ENCODE data around the gene ANK3.

ANK3 gene

GRCh38 chr10:60312818-60313588 is 76.7 kb downstream of the ANK3 start:
- Histone ChIP-seq H3K4me2 (ENCODE audit: low read depth, low read length) (no peak overlapping the region), H3K4me3 (ENCODE audit: low read length) (no peak overlapping the region), H3K79me2 (ENCODE audit: low read length) (no peaks in the 10 kb centered on the region), H3K4me1 (ENCODE audit: low read length) (peaks cover 5% of the 10 kb centered on the region), H3K36me3 (replicated peaks; ENCODE audit: insufficient read depth, low read length) (no peaks in the 10 kb centered on the region), H3K27me3 (replicated peaks; ENCODE audit: insufficient read depth, low read length) (no peaks in the 10 kb centered on the region), H3K9me3 (replicated peaks; ENCODE audit: insufficient read depth, low read length) (no peaks in the 10 kb centered on the region), H3K9ac (ENCODE audit: low read length) (no peak overlapping the region), H3K9me2 (replicated peaks; ENCODE audit: insufficient read depth, low read length) (no peaks in the 10 kb centered on the region), H3K27ac (ENCODE audit: low read length) (no peak overlapping the region), H3F3A (ENCODE audit: insufficient read depth, low read length) (no peaks in the 10 kb centered on the region), H4K20me1 (ENCODE audit: insufficient read depth, low read length) (no peaks in the 10 kb centered on the region), H2AFZ (ENCODE audit: low read length) (no peak overlapping the region)
- no peak for DNase-seq
- TF ChIP-seq EZH2phosphoT487 (IDR thresholded peaks at IDR 0.05; ENCODE audit: low read length) = no peak
- TF ChIP-seq, protein P1, sequence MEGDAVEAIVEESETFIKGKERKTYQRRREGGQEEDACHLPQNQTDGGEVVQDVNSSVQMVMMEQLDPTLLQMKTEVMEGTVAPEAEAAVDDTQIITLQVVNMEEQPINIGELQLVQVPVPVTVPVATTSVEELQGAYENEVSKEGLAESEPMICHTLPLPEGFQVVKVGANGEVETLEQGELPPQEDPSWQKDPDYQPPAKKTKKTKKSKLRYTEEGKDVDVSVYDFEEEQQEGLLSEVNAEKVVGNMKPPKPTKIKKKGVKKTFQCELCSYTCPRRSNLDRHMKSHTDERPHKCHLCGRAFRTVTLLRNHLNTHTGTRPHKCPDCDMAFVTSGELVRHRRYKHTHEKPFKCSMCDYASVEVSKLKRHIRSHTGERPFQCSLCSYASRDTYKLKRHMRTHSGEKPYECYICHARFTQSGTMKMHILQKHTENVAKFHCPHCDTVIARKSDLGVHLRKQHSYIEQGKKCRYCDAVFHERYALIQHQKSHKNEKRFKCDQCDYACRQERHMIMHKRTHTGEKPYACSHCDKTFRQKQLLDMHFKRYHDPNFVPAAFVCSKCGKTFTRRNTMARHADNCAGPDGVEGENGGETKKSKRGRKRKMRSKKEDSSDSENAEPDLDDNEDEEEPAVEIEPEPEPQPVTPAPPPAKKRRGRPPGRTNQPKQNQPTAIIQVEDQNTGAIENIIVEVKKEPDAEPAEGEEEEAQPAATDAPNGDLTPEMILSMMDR (IDR thresholded peaks at IDR 0.05; ENCODE audit: low read length) = no peak
- no peak for TF ChIP-seq EZH2 (optimal IDR thresholded peaks at IDR 0.05; ENCODE audit: low read depth, low read length)

GRCh38 chr10:60311821-60312220 is 77.9 kb downstream of the ANK3 start:
- no peaks in the 10 kb centered on the region for H3F3A ChIP-seq (ENCODE audit: insufficient read depth, low read length)
- H3K79me2 ChIP-seq (ENCODE audit: low read length) = no peaks in the 10 kb centered on the region
- no peaks in the 10 kb centered on the region for H3K9me2 ChIP-seq (replicated peaks; ENCODE audit: insufficient read depth, low read length)
- no peak overlapping the region for H3K27ac ChIP-seq (ENCODE audit: low read length)
- H3K9ac ChIP-seq (ENCODE audit: low read length) = no peak overlapping the region
- H3K36me3 ChIP-seq (replicated peaks; ENCODE audit: insufficient read depth, low read length) = no peaks in the 10 kb centered on the region
- peaks cover 5% of the 10 kb centered on the region for H3K4me1 ChIP-seq (ENCODE audit: low read length)
- H3K4me3 ChIP-seq (ENCODE audit: low read length) = no peak overlapping the region
- DNase-seq = no peak
- H4K20me1 ChIP-seq (ENCODE audit: insufficient read depth, low read length) = no peaks in the 10 kb centered on the region
- no peak overlapping the region for H2AFZ ChIP-seq (ENCODE audit: low read length)
- TF ChIP-seq EZH2 (optimal IDR thresholded peaks at IDR 0.05; ENCODE audit: low read depth, low read length) = no peak
- H3K4me2 ChIP-seq (ENCODE audit: low read depth, low read length) = no peak overlapping the region
- no peaks in the 10 kb centered on the region for H3K27me3 ChIP-seq (replicated peaks; ENCODE audit: insufficient read depth, low read length)
- no peaks in the 10 kb centered on the region for H3K9me3 ChIP-seq (replicated peaks; ENCODE audit: insufficient read depth, low read length)

DNA sequence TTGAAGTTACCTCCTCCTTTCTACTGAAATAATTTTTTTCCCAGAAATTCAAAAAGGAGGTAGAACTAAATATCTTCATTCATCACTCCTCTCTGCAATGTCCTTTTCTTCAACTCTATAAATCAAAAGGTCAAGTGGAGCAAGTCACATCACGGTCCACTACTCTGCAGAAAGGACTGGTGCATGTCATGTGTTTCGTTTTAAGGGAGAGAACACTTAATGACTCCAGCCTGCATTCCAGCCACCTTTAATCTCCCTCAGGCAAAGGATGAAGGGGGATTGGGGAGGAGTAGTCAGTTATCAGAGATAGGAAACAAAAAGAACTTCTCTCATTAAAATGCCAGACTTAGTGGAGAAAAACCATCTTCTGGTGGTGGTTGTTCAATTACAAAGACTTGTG is 78.9 kb downstream of the ANK3 start:
- no peak overlapping the region for H2AFZ ChIP-seq (ENCODE audit: low read length)
- no peaks in the 10 kb centered on the region for H4K20me1 ChIP-seq (ENCODE audit: insufficient read depth, low read length)
- H3K4me2 ChIP-seq (ENCODE audit: low read depth, low read length) = no peak overlapping the region
- H3K9ac ChIP-seq (ENCODE audit: low read length) = no peak overlapping the region
- no peaks in the 10 kb centered on the region for H3K9me3 ChIP-seq (replicated peaks; ENCODE audit: insufficient read depth, low read length)
- no peaks in the 10 kb centered on the region for H3K79me2 ChIP-seq (ENCODE audit: low read length)
- H3K27ac ChIP-seq (ENCODE audit: low read length) = no peak overlapping the region
- DNase-seq = no peak
- H3K4me3 ChIP-seq (ENCODE audit: low read length) = no peak overlapping the region
- H3K4me1 ChIP-seq (ENCODE audit: low read length) = peaks cover 5% of the 10 kb centered on the region
- H3K36me3 ChIP-seq (replicated peaks; ENCODE audit: insufficient read depth, low read length) = no peaks in the 10 kb centered on the region
- H3F3A ChIP-seq (ENCODE audit: insufficient read depth, low read length) = no peaks in the 10 kb centered on the region
- TF ChIP-seq EZH2phosphoT487 (IDR thresholded peaks at IDR 0.05; ENCODE audit: low read length) (no peak), EZH2 (optimal IDR thresholded peaks at IDR 0.05; ENCODE audit: low read depth, low read length) (no peak)
- TF ChIP-seq, protein P1 (IDR thresholded peaks at IDR 0.05; ENCODE audit: low read length) = no peak
- no peaks in the 10 kb centered on the region for H3K27me3 ChIP-seq (replicated peaks; ENCODE audit: insufficient read depth, low read length)
- no peaks in the 10 kb centered on the region for H3K9me2 ChIP-seq (replicated peaks; ENCODE audit: insufficient read depth, low read length)

- no peaks in the 10 kb centered on the region for H3K27me3 ChIP-seq (replicated peaks; ENCODE audit: insufficient read depth, low read length)
- no peak overlapping the region for H2AFZ ChIP-seq (ENCODE audit: low read length)
- H3K4me1 ChIP-seq (ENCODE audit: low read length) = peaks cover 5% of the 10 kb centered on the region
- H3K4me2 ChIP-seq (ENCODE audit: low read depth, low read length) = no peak overlapping the region
- H3K4me3 ChIP-seq (ENCODE audit: low read length) = no peak overlapping the region
- no peak for TF ChIP-seq EZH2phosphoT487 (IDR thresholded peaks at IDR 0.05; ENCODE audit: low read length)
- TF ChIP-seq EZH2 (optimal IDR thresholded peaks at IDR 0.05; ENCODE audit: low read depth, low read length) = no peak
- TF ChIP-seq, protein P1 (IDR thresholded peaks at IDR 0.05; ENCODE audit: low read length) = no peak
- DNase-seq = no peak
- H3K27ac ChIP-seq (ENCODE audit: low read length) = no peak overlapping the region
- no peaks in the 10 kb centered on the region for H3K79me2 ChIP-seq (ENCODE audit: low read length)
- no peaks in the 10 kb centered on the region for H3K36me3 ChIP-seq (replicated peaks; ENCODE audit: insufficient read depth, low read length)
- H3K9ac ChIP-seq (ENCODE audit: low read length) = no peak overlapping the region
- no peaks in the 10 kb centered on the region for H4K20me1 ChIP-seq (ENCODE audit: insufficient read depth, low read length)
- no peaks in the 10 kb centered on the region for H3K9me3 ChIP-seq (replicated peaks; ENCODE audit: insufficient read depth, low read length)
- no peaks in the 10 kb centered on the region for H3F3A ChIP-seq (ENCODE audit: insufficient read depth, low read length)
- H3K9me2 ChIP-seq (replicated peaks; ENCODE audit: insufficient read depth, low read length) = no peaks in the 10 kb centered on the region
Observed at GRCh38 chr10:60309891-60310290, 79.8 kb downstream of the ANK3 start.

All from MM.1S (cell line).